ENCODE measurements around the gene STARD4.

DNA sequence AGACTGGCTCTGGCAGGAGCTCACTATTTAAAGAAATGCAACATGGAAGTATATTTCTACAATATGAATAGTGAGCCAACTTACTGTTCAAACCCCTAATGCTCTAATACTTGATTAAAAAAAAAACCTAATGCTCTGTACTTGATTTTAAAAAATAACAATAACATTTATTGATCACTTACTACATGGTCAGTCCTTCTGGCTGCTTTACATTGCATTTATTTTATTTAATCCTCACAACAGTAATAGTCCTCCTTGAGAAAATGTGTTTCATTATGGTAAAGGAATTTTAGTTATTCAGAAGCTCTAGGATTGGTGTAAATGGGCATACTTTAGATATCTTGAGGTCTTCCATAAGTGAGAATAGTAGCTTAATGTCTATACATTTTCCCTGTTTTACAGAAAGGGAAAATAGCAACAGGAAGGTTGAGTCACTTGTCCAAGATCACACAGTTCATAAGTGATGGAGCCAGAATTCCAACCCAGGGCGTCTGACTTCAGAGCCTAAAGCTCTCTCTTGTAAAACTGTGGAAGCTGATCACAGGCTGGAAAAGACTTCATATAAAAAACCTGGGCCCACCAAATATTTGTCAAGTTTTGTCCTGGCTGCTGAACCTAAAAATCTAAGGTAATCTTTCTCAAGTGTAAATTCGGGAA lies 1.0 kb downstream of the STARD4 start:
- no peak for TF ChIP-seq POLR2A (IDR thresholded peaks at IDR 0.05)
- TF ChIP-seq, protein P1, sequence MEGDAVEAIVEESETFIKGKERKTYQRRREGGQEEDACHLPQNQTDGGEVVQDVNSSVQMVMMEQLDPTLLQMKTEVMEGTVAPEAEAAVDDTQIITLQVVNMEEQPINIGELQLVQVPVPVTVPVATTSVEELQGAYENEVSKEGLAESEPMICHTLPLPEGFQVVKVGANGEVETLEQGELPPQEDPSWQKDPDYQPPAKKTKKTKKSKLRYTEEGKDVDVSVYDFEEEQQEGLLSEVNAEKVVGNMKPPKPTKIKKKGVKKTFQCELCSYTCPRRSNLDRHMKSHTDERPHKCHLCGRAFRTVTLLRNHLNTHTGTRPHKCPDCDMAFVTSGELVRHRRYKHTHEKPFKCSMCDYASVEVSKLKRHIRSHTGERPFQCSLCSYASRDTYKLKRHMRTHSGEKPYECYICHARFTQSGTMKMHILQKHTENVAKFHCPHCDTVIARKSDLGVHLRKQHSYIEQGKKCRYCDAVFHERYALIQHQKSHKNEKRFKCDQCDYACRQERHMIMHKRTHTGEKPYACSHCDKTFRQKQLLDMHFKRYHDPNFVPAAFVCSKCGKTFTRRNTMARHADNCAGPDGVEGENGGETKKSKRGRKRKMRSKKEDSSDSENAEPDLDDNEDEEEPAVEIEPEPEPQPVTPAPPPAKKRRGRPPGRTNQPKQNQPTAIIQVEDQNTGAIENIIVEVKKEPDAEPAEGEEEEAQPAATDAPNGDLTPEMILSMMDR (IDR thresholded peaks at IDR 0.05): no peak
